ENCODE results near the gene VPS4A. TPM values are rescaled to one million over a fixed set of nuclear protein-coding genes. Genes with fewer than 3 reads are reported as not detected.
"Not testable (repeated sequence)": the region's sequence is repeated elsewhere in the genome, so short reads cannot be mapped to it uniquely, and the experiment has no call there.

The VPS4A gene
- total RNA-seq, 2 donors from 2014 or later, result 22.4 to 30.0 TPM

DNA sequence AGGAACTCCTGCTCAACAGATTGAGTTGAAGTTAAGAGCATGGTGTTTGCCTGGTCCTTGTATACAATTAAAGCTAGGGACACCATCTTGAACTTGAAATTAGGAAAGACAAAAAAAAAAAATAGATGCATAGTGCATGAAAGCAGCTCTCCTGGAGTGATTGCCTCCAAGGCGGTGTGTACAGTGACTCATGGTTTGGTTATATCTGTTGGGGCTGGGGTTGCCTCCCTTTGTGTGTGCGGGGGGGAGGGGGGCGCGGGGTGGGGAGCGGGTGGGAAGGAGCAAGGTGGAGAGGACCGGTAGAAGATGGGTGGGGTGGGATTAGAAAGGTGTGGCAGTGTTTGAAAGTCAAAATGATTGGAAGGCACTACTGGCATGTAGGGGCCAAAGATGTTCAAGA is 37.1 kb downstream of the VPS4A start:
- intact Hi-C loops (cut with DNase I), result no loop called here
- no peak for DNase-seq
- ATAC-seq, result no peak

GRCh38 chr16:69349536-69349935 is 38.4 kb downstream of the VPS4A start:
- intact Hi-C loops (cut with DNase I), result no loop called here
- ATAC-seq, result no peak
- DNase-seq, result no peak

- intact Hi-C loops (cut with DNase I), result no loop called here
- ATAC-seq (no peak), DNase-seq (no peak)
These were observed 39.5 kb downstream of the VPS4A start for GRCh38 chr16:69350536-69351133.

DNA sequence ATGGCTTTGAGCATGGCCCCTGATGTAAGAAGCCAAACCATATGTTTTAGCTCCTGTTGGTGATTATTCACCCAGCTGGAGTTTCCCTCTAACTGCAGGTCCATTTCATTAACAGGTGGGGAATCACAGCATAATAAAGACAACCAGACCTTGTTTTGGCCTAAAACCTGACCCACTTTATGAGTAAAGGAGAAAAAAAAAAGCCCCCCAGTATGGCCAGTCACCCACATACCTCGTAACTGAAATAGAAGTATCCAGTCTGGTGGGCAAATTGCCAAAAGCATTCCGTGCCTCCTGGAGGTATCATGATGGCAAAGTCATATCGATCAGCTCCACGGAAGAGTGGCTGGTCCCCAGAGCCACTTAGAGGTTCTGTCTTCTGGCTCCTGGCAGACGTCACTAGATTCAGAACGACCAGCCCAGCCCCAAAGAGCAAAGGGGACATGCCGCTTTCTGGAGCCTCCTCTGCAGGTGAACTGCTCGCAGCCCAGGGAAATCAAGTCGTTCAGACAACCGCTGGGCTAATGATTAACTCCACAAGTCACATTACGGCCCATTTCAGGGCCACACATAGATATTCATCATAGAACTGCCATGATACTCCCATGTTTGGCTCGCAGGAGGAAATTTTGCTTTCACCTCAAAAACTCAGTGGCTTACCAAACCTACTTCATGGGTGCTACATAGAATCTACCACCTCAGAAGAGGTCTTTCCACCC is 40.3 kb downstream of the VPS4A start, which contains the start of gene TMED6:
TMED6 (minus strand) TSS at position 478 of the 719 bp plus-strand sequence; CDS start at position 445, 33 bp downstream.
- intact Hi-C loops (cut with DNase I), result no loop called here
- no peak for ATAC-seq
- no peak for DNase-seq

GRCh38 chr16:69360070-69360469 is 48.9 kb downstream of the VPS4A start:
- intact Hi-C loops (cut with DNase I); ATAC-seq; DNase-seq: not testable (repeated sequence)

GRCh38 chr16:69363281-69363717 is 52.1 kb downstream of the VPS4A start:
- intact Hi-C loops (cut with DNase I), result no loop called here
- DNase-seq (no peak), ATAC-seq (no peak)

DNA sequence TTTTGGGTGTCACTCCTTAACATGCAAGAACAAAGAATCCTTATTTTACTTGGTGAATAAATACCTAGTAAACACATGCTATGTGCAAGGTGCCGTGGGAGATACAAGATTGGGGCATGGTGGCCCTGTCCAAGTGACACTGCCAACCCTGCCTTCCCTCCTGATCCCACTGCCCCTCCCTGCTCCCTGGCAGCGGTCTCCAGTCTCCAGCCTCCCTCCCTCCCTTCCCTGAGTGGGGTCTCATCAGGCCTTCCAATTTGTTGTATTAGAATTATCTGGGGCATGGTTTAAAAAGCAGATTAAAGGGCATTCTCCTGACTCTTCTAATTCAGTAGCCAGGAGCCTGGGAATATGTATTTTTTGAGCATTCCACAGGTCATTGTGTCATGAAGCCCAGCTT is 52.9 kb downstream of the VPS4A start:
- intact Hi-C loops (cut with DNase I), result no loop called here
- no peak for ATAC-seq

GRCh38 chr16:69365901-69366300 is 54.8 kb downstream of the VPS4A start:
- intact Hi-C loops (cut with DNase I), result no loop called here
- ATAC-seq, result no peak
- no peak for DNase-seq

More for the DNA sequence above, 52.9 kb downstream of the VPS4A start:
- DNase-seq, result no peak

GRCh38 chr16:69366431-69366830 is 55.3 kb downstream of the VPS4A start:
- intact Hi-C loops (cut with DNase I), result no loop called here
- ATAC-seq (no peak), DNase-seq (no peak)

- DNase-seq (no peak), ATAC-seq (no peak)
- intact Hi-C loops (cut with DNase I), result no loop called here
These were observed 56.8 kb downstream of the VPS4A start for GRCh38 chr16:69367980-69368379.

- no peak for ATAC-seq
- DNase-seq, result no peak
- intact Hi-C loops (cut with DNase I), result no loop called here
These were observed 57.7 kb downstream of the VPS4A start for GRCh38 chr16:69368866-69369265.

DNA sequence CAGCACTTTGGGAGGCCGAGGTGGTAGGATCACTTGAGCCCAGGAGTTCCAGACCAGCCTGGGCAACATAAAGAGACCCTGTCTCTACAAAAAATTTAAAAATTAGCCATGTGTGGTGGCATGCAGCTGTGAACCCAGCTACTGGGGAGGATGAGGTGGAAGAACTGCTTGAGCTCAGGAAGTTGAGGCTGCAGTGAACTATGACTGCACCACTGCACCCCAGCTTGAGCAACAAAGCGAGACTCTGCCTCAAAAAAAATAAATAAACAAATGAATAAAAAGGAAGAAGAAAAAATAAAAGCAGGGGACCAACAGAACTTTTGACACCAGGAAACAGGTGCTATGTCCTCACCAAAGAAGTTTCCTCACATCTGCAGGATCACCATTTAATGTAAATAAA is 60.4 kb downstream of the VPS4A start:
- ATAC-seq, result no peak
- intact Hi-C loops (cut with DNase I), result no loop called here
- DNase-seq, result no peak

GRCh38 chr16:69373019-69373418 is 61.9 kb downstream of the VPS4A start:
- DNase-seq (no peak), ATAC-seq (no peak)
- intact Hi-C loops (cut with DNase I), result no loop called here

Other genes starting within 250 kb of the VPS4A start
- gene HAS3, start 205.7 kb upstream of the VPS4A start, total RNA-seq, result under 1 TPM; 0.44 TPM
- gene CHTF8, start 178.8 kb upstream of the VPS4A start, total RNA-seq, result 10 to 100 TPM; 52.9 to 56.7 TPM
- gene UTP4, start 178.7 kb upstream of the VPS4A start, total RNA-seq, result 10 to 100 TPM; 26.6 to 32.9 TPM
- gene SNTB2, start 124.2 kb upstream of the VPS4A start, total RNA-seq, result 10 to 100 TPM; 22.7 to 27.8 TPM
- gene PDF, start 19.2 kb downstream of the VPS4A start, total RNA-seq, result 1 to 10 TPM; 6.2 to 9.4 TPM
- 10 to 100 TPM; 20.5 to 21.9 TPM for gene COG8, start 28.2 kb downstream of the VPS4A start, total RNA-seq
- gene NIP7, start 28.4 kb downstream of the VPS4A start, total RNA-seq, result 10 to 100 TPM in 1 of 2 donors, 1 to 10 TPM in 1; 9.1 to 20.8 TPM
- under 1 TPM in 1 of 2 donors, not detected in 1; 0.37 TPM for gene TMED6, start 40.4 kb downstream of the VPS4A start, total RNA-seq
- 10 to 100 TPM; 22.6 to 26.6 TPM for gene TERF2, start 74.7 kb downstream of the VPS4A start, total RNA-seq
- gene CYB5B, start 113.3 kb downstream of the VPS4A start, total RNA-seq, result 10 to 100 TPM; 60.8 to 62.0 TPM